H9 (cell line): ENCODE measurements around the gene DHPS. TPM values are rescaled to one million over a fixed set of nuclear protein-coding genes. Genes with fewer than 3 reads are reported as not detected.

Source experiments
- DNase-seq: peaks from one replicate; pipeline ENCODE4 v3.0.0-alpha.2; 2017
- H2AFZ ChIP-seq: one replicate; pipeline ENCODE4 v1.6.1; 2013; ENCODE audit warnings: mild to moderate bottlenecking, low read length, control low read depth, moderate library complexity
- H2AK5ac ChIP-seq: 2 replicates; pipeline ENCODE4 v1.6.1; 2013; ENCODE audit warnings: low read length, control low read depth, mixed read lengths; ENCODE audit not compliant: insufficient read length
- H2BK120ac ChIP-seq: one replicate; pipeline ENCODE4 v1.6.1; 2013; ENCODE audit warnings: low read depth, mild to moderate bottlenecking, low read length, control low read depth, inconsistent platforms; ENCODE audit not compliant: poor library complexity, severe bottlenecking
- H2BK12ac ChIP-seq: 2 replicates; pipeline ENCODE4 v1.6.1; 2013; ENCODE audit warnings: low read length, control low read depth, mixed read lengths, low read depth; ENCODE audit not compliant: insufficient read length
- H2BK15ac ChIP-seq: 2 replicates; pipeline ENCODE4 v1.6.1; 2013; ENCODE audit warnings: low read depth, low read length, control low read depth
- H2BK20ac ChIP-seq: one replicate; pipeline ENCODE4 v1.6.1; 2013; ENCODE audit warnings: low read depth, mild to moderate bottlenecking, low read length, control low read depth, inconsistent platforms; ENCODE audit not compliant: poor library complexity, severe bottlenecking
- H2BK5ac ChIP-seq: 2 replicates; pipeline ENCODE4 v1.6.1; 2013; ENCODE audit warnings: low read length, control low read depth, mixed read lengths; ENCODE audit not compliant: insufficient read length
- H3K14ac ChIP-seq: 2 replicates; pipeline ENCODE4 v1.6.1; 2013; ENCODE audit warnings: low read length, control low read depth; ENCODE audit not compliant: insufficient read depth
- H3K18ac ChIP-seq: 2 replicates; pipeline ENCODE4 v1.6.1; 2013; ENCODE audit warnings: low read depth, mild to moderate bottlenecking, mixed read lengths, low read length, control low read depth; ENCODE audit not compliant: insufficient read length
- H3K23ac ChIP-seq: 2 replicates; pipeline ENCODE4 v1.6.1; 2013; ENCODE audit warnings: low read length, control low read depth, mixed read lengths, low read depth; ENCODE audit not compliant: insufficient read length
- H3K23me2 ChIP-seq: 2 replicates; pipeline ENCODE4 v1.6.1; 2013; ENCODE audit warnings: low read depth, mild to moderate bottlenecking, mixed read lengths, low read length, control low read depth; ENCODE audit not compliant: insufficient read length, poor library complexity, severe bottlenecking
- H3K27ac ChIP-seq: 2 replicates; pipeline ENCODE4 v1.5.1; 2013; ENCODE audit warnings: low read length, control low read depth, mixed read lengths, low read depth; ENCODE audit not compliant: insufficient read length
- H3K27me3 ChIP-seq: 2 replicates; pipeline ENCODE4 v1.6.1; 2013; ENCODE audit warnings: low read length, control low read depth, inconsistent platforms; ENCODE audit not compliant: insufficient read depth
- H3K4ac ChIP-seq: 2 replicates; pipeline ENCODE4 v1.6.1; 2013; ENCODE audit warnings: low read depth, mild to moderate bottlenecking, control low read depth, inconsistent platforms, low read length, moderate library complexity
- H3K4me1 ChIP-seq: 2 replicates; pipeline ENCODE4 v1.6.1; 2013; ENCODE audit warnings: low read length, control low read depth, inconsistent platforms; ENCODE audit not compliant: insufficient read depth
- H3K4me2 ChIP-seq: 2 replicates; pipeline ENCODE4 v1.6.1; 2013; ENCODE audit warnings: low read length, control low read depth, mixed read lengths; ENCODE audit not compliant: insufficient read length, insufficient read depth
- H3K56ac ChIP-seq: 2 replicates; pipeline ENCODE4 v1.6.1; 2013; ENCODE audit warnings: low read depth, mild to moderate bottlenecking, mixed read lengths, low read length, control low read depth; ENCODE audit not compliant: insufficient read length
- H3K79me1 ChIP-seq: 2 replicates; pipeline ENCODE4 v1.6.1; 2013; ENCODE audit warnings: low read depth, mild to moderate bottlenecking, moderate library complexity, low read length, control low read depth, inconsistent platforms; ENCODE audit not compliant: insufficient read depth, poor library complexity, severe bottlenecking
- H3K79me2 ChIP-seq: 2 replicates; pipeline ENCODE4 v1.6.1; 2013; ENCODE audit warnings: low read length, control low read depth, inconsistent platforms; ENCODE audit not compliant: insufficient read depth
- H3K9ac ChIP-seq: 2 replicates; pipeline ENCODE4 v1.6.1; 2013; ENCODE audit warnings: low read length, control low read depth, mixed read lengths; ENCODE audit not compliant: insufficient read length; ENCODE audit errors: extremely low read depth
- H3K9me3 ChIP-seq: one replicate; pipeline ENCODE4 v1.6.1; 2013; ENCODE audit warnings: low read depth, low read length, inconsistent platforms; ENCODE audit not compliant: control insufficient read depth
- H3T11ph ChIP-seq: one replicate; pipeline ENCODE4 v1.6.1; 2013; ENCODE audit warnings: mild to moderate bottlenecking, low read length, control low read depth, inconsistent platforms
- H4K20me1 ChIP-seq: one replicate; pipeline ENCODE4 v1.6.1; 2013; ENCODE audit not compliant: control insufficient read depth, insufficient read length, insufficient read depth
- H4K5ac ChIP-seq: 2 replicates; pipeline ENCODE4 v1.6.1; 2013; ENCODE audit warnings: low read depth, mild to moderate bottlenecking, mixed read lengths, low read length, control low read depth; ENCODE audit not compliant: insufficient read length
- H4K8ac ChIP-seq: replicated peaks from 2 replicates; pipeline ENCODE4 v1.6.1; 2013; ENCODE audit warnings: low read length, control low read depth, mixed read lengths, low read depth; ENCODE audit not compliant: insufficient read length
- H4K91ac ChIP-seq: 2 replicates; pipeline ENCODE4 v1.6.1; 2013; ENCODE audit warnings: low read depth, mild to moderate bottlenecking, moderate library complexity, mixed read lengths, low read length, control low read depth; ENCODE audit not compliant: insufficient read length
- H3K27ac Mint-ChIP-seq, 3 experiments: 2 replicates in 2 of 3; 3 replicates in 1 of 3; pipeline ENCODE4 v1.8.0; 2020 to 2021; ENCODE audit warnings: mixed read lengths in 3 of 3, mild to moderate bottlenecking in 1 of 3, moderate library complexity in 1 of 3
- H3K27me3 Mint-ChIP-seq: 2 replicates; pipeline ENCODE4 v1.8.0; 2021; ENCODE audit warnings: low read depth, mild to moderate bottlenecking, moderate library complexity, mixed read lengths
- H3K36me3 Mint-ChIP-seq, 3 experiments: 2 replicates in 2 of 3; 3 replicates in 1 of 3; pipeline ENCODE4 v1.8.0; 2020 to 2021; ENCODE audit warnings: low read depth in 3 of 3, mixed read lengths in 3 of 3; ENCODE audit not compliant: insufficient read depth in 1 of 3
- H3K4me1 Mint-ChIP-seq, 2 experiments: 2 replicates each; pipeline ENCODE4 v1.8.0; 2020; ENCODE audit warnings: mixed read lengths in 2 of 2
- H3K4me3 Mint-ChIP-seq, 2 experiments: 2 replicates in 1 of 2; 3 replicates in 1 of 2; pipeline ENCODE4 v1.8.0; 2020 to 2021; ENCODE audit warnings: mild to moderate bottlenecking in 2 of 2, mixed read lengths in 2 of 2, moderate library complexity in 1 of 2
- H3K9me3 Mint-ChIP-seq, 2 experiments: 2 replicates in 1 of 2; 3 replicates in 1 of 2; pipeline ENCODE4 v1.8.0; 2020; ENCODE audit warnings: mild to moderate bottlenecking in 2 of 2, mixed read lengths in 2 of 2, moderate library complexity in 1 of 2
- CTCF ChIP-seq: fragments of 200-600 bp; sonication (generic); conservative IDR thresholded peaks from 3 replicates; pipeline ENCODE4 v1.8.0; 2021; ENCODE audit warnings: antibody characterized with exemption, mild to moderate bottlenecking
- WGBS: extraction: QIAGEN DNeasy Blood & Tissue Kit; methylation state at CpG from one replicate; pipeline ENCODE4 v1.1.7; 2013; ENCODE audit warnings: missing lambda C conversion rate, low lambda C conversion rate, mixed read lengths; ENCODE audit not compliant: insufficient read length; ENCODE audit errors: extremely low coverage; 5-methylcytosine and 5-hydroxymethylcytosine counted together
- total RNA-seq: library from RNA; stranded (reverse); gene quantifications from 2 replicates; pipeline ENCODE4 v1.2.1, GENCODE V29; 2021

DHPS gene
- total RNA-seq, 1 experiment from 2014 or later: 94.9 TPM

GRCh38 chr19:12667731-12668302 lies 13.9 kb downstream of the DHPS start:
- no peak overlapping the region for H3K14ac ChIP-seq
- peak overlapping the region; percentile 93 to 94 for H3K4me3 Mint-ChIP-seq
- H4K20me1 ChIP-seq: no peaks in the 10 kb centered on the region
- H3K79me1 ChIP-seq: no peaks in the 10 kb centered on the region
- H3K4me1 Mint-ChIP-seq: peaks cover 27 to 50% of the 10 kb centered on the region in 2 experiments
- no peak overlapping the region for H4K5ac ChIP-seq
- no peak overlapping the region for H3K56ac ChIP-seq
- no CpG with 5 or more reads among the region's 4 CpGs for WGBS
- H3K4me2 ChIP-seq: no peak overlapping the region
- H2AFZ ChIP-seq: no peak overlapping the region
- H3K27ac Mint-ChIP-seq: no peak overlapping the region
- no peak overlapping the region for H4K8ac ChIP-seq
- H3K23ac ChIP-seq: no peak overlapping the region
- no peaks in the 10 kb centered on the region for H3K79me2 ChIP-seq
- no peak overlapping the region for H3K4ac ChIP-seq
- H3K27ac ChIP-seq: no peak overlapping the region
- no peak overlapping the region for H3T11ph ChIP-seq
- no peak overlapping the region for H2BK5ac ChIP-seq
- no peak overlapping the region for H2BK12ac ChIP-seq
- peaks cover 24% of the 10 kb centered on the region for H3K23me2 ChIP-seq
- H2BK20ac ChIP-seq: no peak overlapping the region
- peaks cover 11 to 33% (median 30%) of the 10 kb centered on the region in 3 experiments for H3K36me3 Mint-ChIP-seq
- no peak overlapping the region for H3K18ac ChIP-seq
- peaks cover 2% of the 10 kb centered on the region for H3K27me3 Mint-ChIP-seq
- H3K9me3 Mint-ChIP-seq: peaks cover 0 to 1% of the 10 kb centered on the region in 2 experiments; a peak in 2 of 5 replicates
- no peak overlapping the region for H3K9ac ChIP-seq
- H2BK15ac ChIP-seq: no peak overlapping the region
- no peak for TF ChIP-seq CTCF
- H2BK120ac ChIP-seq: no peak overlapping the region
- no peaks in the 10 kb centered on the region for H3K9me3 ChIP-seq
- no peak overlapping the region for H4K91ac ChIP-seq
- no peak for DNase-seq
- no peaks in the 10 kb centered on the region for H3K4me1 ChIP-seq
- no peaks in the 10 kb centered on the region for H3K27me3 ChIP-seq
- H2AK5ac ChIP-seq: no peak overlapping the region
